Measurements from ENCODE around the gene ANXA1. TPM values are rescaled to one million over a fixed set of nuclear protein-coding genes. Genes with fewer than 3 reads are reported as not detected.

Gene ANXA1
- total RNA-seq, 1 experiment from 2014 or later, result 430 TPM

DNA sequence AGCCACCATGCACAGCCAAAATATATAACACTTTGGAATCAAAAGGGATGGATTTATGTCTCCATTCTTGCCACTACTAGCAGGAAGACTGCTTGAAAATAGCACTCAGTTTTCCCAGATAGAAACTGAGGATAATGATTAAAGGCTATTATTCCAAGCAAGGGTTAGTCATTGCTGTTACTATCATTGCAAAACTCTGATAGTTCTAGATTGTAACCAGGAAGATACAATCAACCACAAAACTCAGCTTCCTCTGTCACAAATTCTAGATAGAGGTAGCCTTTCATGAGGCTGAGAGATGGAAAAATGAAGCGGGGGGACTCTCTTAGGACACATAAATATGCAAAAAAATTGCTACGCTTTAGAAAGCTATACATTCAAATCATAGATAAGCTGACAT is 3.1 kb downstream of the ANXA1 start:
- ChIA-PET POLR2A (ENCODE audit: low non-redundant PET) (no interaction called here), CTCF (interaction anchor here (1.2 kb wide), 1 partner anchor 47 kb away, joined by 4 read pairs; no protein-coding TSS in a partner anchor)
- Histone ChIP-seq H3K36me3 (ENCODE audit: insufficient read depth, low read length, poor library complexity, severe bottlenecking) (peaks cover 16% of the 10 kb centered on the region), H3K9me3 (ENCODE audit: low read depth, low read length, poor library complexity, severe bottlenecking) (no peaks in the 10 kb centered on the region), H3K27ac (ENCODE audit: low read depth, low read length, poor library complexity, severe bottlenecking) (peak overlapping the region; percentile 90), H3K4me3 (ENCODE audit: low read depth, low read length, poor library complexity, severe bottlenecking) (peak overlapping the region; percentile 65), H3K4me1 (ENCODE audit: insufficient read depth, low read length, poor library complexity, severe bottlenecking) (peaks cover 44% of the 10 kb centered on the region), H3K27me3 (replicated peaks; ENCODE audit: insufficient read depth, low read depth, low read length, poor library complexity) (no peaks in the 10 kb centered on the region)
- intact Hi-C loops (cut with micrococcal nuclease; ENCODE audit: unreplicated experiment), result no loop called here
- peak; percentile 21 for DNase-seq (ENCODE audit: low spot score)
- TF ChIP-seq, protein P1, sequence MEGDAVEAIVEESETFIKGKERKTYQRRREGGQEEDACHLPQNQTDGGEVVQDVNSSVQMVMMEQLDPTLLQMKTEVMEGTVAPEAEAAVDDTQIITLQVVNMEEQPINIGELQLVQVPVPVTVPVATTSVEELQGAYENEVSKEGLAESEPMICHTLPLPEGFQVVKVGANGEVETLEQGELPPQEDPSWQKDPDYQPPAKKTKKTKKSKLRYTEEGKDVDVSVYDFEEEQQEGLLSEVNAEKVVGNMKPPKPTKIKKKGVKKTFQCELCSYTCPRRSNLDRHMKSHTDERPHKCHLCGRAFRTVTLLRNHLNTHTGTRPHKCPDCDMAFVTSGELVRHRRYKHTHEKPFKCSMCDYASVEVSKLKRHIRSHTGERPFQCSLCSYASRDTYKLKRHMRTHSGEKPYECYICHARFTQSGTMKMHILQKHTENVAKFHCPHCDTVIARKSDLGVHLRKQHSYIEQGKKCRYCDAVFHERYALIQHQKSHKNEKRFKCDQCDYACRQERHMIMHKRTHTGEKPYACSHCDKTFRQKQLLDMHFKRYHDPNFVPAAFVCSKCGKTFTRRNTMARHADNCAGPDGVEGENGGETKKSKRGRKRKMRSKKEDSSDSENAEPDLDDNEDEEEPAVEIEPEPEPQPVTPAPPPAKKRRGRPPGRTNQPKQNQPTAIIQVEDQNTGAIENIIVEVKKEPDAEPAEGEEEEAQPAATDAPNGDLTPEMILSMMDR (conservative IDR thresholded peaks at IDR 0.05; ENCODE audit: low read depth, low read length), result no peak
- no peak for TF ChIP-seq EZH2 (IDR thresholded peaks at IDR 0.05; ENCODE audit: borderline replicate concordance, low read depth, low read length, poor library complexity, severe bottlenecking)
- BruUV-seq (replicated peaks), result no TSS peak

DNA sequence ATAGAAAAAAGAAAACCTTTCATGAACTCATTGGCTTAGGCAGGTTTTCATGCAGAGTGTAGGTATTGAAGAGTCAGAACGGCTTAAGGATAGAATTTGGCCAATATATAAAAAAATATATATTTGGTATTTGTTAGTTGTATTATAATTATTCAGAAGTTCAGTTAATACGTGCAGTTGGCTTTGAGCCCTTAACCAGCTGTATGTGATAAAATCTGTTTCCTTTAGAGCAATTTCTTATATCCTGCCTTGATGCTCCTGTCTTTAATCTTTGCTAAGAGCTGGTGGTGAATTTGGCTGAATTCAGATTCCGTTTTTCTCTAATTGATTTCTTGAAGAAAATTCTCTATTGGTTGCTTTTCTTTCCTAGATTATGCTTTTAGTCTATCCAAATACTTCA is 3.7 kb downstream of the ANXA1 start:
- Histone ChIP-seq H3K27ac (ENCODE audit: low read depth, low read length, poor library complexity, severe bottlenecking) (peak overlapping the region; percentile 90), H3K9me3 (ENCODE audit: low read depth, low read length, poor library complexity, severe bottlenecking) (no peaks in the 10 kb centered on the region), H3K4me1 (ENCODE audit: insufficient read depth, low read length, poor library complexity, severe bottlenecking) (peaks cover 37% of the 10 kb centered on the region), H3K36me3 (ENCODE audit: insufficient read depth, low read length, poor library complexity, severe bottlenecking) (peaks cover 23% of the 10 kb centered on the region), H3K27me3 (replicated peaks; ENCODE audit: insufficient read depth, low read depth, low read length, poor library complexity) (no peaks in the 10 kb centered on the region), H3K4me3 (ENCODE audit: low read depth, low read length, poor library complexity, severe bottlenecking) (peak overlapping the region; percentile 65)
- no peak for TF ChIP-seq EZH2 (IDR thresholded peaks at IDR 0.05; ENCODE audit: borderline replicate concordance, low read depth, low read length, poor library complexity, severe bottlenecking)
- TF ChIP-seq, protein P1 (conservative IDR thresholded peaks at IDR 0.05; ENCODE audit: low read depth, low read length), result no peak
- ChIA-PET CTCF (interaction anchor here (1.2 kb wide), 1 partner anchor 48 kb away, joined by 4 read pairs; no protein-coding TSS in a partner anchor), POLR2A (ENCODE audit: low non-redundant PET) (no interaction called here)
- BruUV-seq (replicated peaks), result no TSS peak
- intact Hi-C loops (cut with micrococcal nuclease; ENCODE audit: unreplicated experiment), result no loop called here
- peak; percentile 60 for DNase-seq (ENCODE audit: low spot score)

- DNase-seq (ENCODE audit: low spot score), result no peak
- H3K27ac ChIP-seq (ENCODE audit: low read depth, low read length, poor library complexity, severe bottlenecking), result peak overlapping the region; percentile 90
- TF ChIP-seq, protein P1 (conservative IDR thresholded peaks at IDR 0.05; ENCODE audit: low read depth, low read length), result no peak
- TF ChIP-seq EZH2 (IDR thresholded peaks at IDR 0.05; ENCODE audit: borderline replicate concordance, low read depth, low read length, poor library complexity, severe bottlenecking), result no peak
- intact Hi-C loops (cut with micrococcal nuclease; ENCODE audit: unreplicated experiment), result no loop called here
- peak overlapping the region; percentile 65 for H3K4me3 ChIP-seq (ENCODE audit: low read depth, low read length, poor library complexity, severe bottlenecking)
- no peaks in the 10 kb centered on the region for H3K27me3 ChIP-seq (replicated peaks; ENCODE audit: insufficient read depth, low read depth, low read length, poor library complexity)
- peaks cover 29% of the 10 kb centered on the region for H3K4me1 ChIP-seq (ENCODE audit: insufficient read depth, low read length, poor library complexity, severe bottlenecking)
- CTCF ChIA-PET, result interaction anchor here (1.2 kb wide), 1 partner anchor 49 kb away, joined by 4 read pairs; no protein-coding TSS in a partner anchor
- POLR2A ChIA-PET (ENCODE audit: low non-redundant PET), result no interaction called here
- H3K9me3 ChIP-seq (ENCODE audit: low read depth, low read length, poor library complexity, severe bottlenecking), result no peaks in the 10 kb centered on the region
- no TSS peak for BruUV-seq (replicated peaks)
- peaks cover 31% of the 10 kb centered on the region for H3K36me3 ChIP-seq (ENCODE audit: insufficient read depth, low read length, poor library complexity, severe bottlenecking)
These were observed 4.6 kb downstream of the ANXA1 start for GRCh38 chr9:73155968-73156864.
